ENCODE results near the gene PNN.

Gene PNN

DNA sequence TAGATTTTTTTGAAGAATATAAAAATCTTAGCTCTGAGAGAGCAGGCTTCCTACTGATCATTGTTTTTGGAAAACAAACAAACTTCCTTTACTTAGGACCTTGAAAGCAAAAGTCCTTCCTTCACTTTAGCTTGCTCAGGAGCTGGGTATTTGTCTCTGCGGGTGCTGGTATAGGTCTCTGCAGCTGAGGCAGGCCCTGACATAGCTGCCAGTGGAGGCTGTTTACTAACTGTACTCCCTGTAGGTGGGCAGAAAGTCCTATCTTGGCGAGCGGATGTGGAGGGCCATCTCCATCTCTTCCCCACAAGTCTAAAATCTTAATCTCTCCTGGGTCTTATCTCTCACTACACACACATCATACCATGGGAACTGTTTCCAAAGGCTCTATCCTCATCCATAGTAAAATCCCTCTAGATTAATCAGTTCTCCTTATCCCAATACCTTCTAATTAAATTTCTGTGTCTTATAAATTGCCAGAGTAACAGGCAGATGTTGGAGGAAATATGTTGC is 54.6 kb downstream of the PNN start:
- FAIRE-seq = no peak

DNA sequence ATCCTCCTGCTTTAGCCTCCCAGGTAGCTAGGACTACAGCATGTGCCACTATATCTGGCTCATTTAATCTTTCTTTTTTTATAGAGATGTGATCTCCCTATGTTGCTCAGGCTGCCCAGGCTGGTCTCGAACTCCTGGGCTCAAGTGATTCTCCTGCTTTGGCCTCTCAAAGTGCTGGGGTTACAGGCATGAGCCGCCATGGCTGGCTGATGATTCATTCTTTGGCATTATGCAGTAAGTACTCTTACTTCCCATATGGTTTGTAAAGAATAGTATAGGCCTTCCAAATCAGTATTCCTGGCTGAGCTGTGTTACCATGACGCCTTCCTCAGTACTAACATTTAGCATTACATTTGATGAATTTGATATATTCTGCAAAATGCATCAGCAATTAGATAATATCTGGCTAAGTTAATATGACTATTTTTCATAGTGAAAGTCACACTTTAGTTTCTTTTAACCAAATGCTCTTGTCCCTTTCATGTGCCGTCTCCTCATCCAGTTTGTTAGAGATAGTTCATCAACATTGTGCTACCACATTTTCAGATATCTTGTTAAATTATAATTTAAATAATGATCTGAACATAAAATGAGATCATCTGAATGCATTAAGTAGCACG is 55.5 kb downstream of the PNN start:
- FAIRE-seq = no peak

DNA sequence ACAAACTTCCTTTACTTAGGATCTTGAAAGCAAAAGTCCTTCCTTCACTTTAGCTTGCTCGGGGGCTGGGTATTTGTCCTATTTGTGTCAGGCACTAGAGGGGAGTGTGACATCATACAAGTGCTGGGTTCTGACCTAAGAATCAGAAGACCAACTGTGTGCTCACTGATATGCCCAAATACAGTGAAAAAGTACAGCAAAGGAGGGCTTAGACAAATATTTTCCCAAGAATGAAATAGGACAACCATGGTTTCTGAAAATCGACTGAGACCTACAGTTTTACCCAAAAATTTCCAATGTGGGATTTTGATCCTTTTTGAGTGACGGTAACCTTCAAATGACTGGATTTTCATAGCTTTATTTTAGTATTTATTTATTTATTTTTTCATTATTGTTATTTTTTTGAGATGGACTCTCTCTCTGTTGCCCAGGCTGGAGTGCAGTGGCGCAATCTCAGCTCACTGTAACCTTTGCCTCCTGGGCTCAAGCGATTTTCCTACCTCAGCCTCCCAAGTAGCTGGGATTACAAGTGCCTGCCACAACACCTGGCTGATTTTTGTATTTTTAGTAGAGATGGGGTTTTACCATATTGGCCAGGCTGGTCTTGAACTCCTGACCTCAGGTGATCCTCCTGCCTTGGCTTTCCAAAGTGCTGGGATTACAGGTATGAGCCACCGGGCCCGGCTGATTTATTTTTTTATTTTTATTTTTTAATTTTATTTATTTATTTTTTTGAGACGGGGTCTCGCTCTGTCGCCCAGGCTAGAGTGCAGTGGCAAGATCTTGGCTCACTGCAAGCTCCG is 56.9 kb downstream of the PNN start:
- peak; percentile 29 for FAIRE-seq

Measured in A204.1 (cell line).